Fibroblast of pulmonary artery (primary cell): ENCODE data around the gene LRRC74B.

ENCODE experiments used
- DNase-seq: peaks from one replicate; pipeline ENCODE4 v3.0.0-alpha.2; 2010; ENCODE audit warnings: low read depth
- H3K4me3 ChIP-seq: replicated peaks from 2 replicates; pipeline ENCODE4 v1.5.1; 2011; ENCODE audit warnings: low read depth, mild to moderate bottlenecking, control low read depth, low read length, moderate library complexity
- CTCF ChIP-seq: IDR thresholded peaks from 2 replicates; pipeline ENCODE4 v1.5.1; 2011; ENCODE audit warnings: mild to moderate bottlenecking, control low read depth, low read length, inconsistent platforms; ENCODE audit errors: missing control alignments

Gene LRRC74B

GRCh38 chr22:21102659-21103267 is 57.0 kb downstream of the LRRC74B start:
- peak; percentile 69 for TF ChIP-seq CTCF
- peak; percentile 59 for DNase-seq
- no peak overlapping the region for H3K4me3 ChIP-seq

GRCh38 chr22:21103633-21104032 is 57.9 kb downstream of the LRRC74B start:
- no peak overlapping the region for H3K4me3 ChIP-seq
- TF ChIP-seq CTCF = no peak
- DNase-seq = no peak

GRCh38 chr22:21104126-21104691 is 58.5 kb downstream of the LRRC74B start:
- no peak for DNase-seq
- no peak overlapping the region for H3K4me3 ChIP-seq
- TF ChIP-seq CTCF = no peak

GRCh38 chr22:21105294-21105693 is 59.5 kb downstream of the LRRC74B start:
- no peak for DNase-seq
- TF ChIP-seq CTCF = no peak
- no peak overlapping the region for H3K4me3 ChIP-seq

GRCh38 chr22:21106000-21106399 is 60.3 kb downstream of the LRRC74B start:
- no peak for DNase-seq
- H3K4me3 ChIP-seq = no peak overlapping the region
- TF ChIP-seq CTCF = no peak

GRCh38 chr22:21108379-21109115 is 62.8 kb downstream of the LRRC74B start:
- peak; percentile 9 for DNase-seq
- no peak for TF ChIP-seq CTCF
- H3K4me3 ChIP-seq = no peak overlapping the region
